GM12875 (cell line): ENCODE measurements around the gene ASGR1.
"Not testable (repeated sequence)": the region's sequence is repeated elsewhere in the genome, so short reads cannot be mapped to it uniquely, and the experiment has no call there.

Experiments
- H3K4me3 ChIP-seq: one replicate; pipeline ENCODE4 v1.5.1; 2011; ENCODE audit warnings: low read depth, low read length, control low read depth
- CTCF ChIP-seq: IDR thresholded peaks from 2 replicates; pipeline ENCODE4 v1.5.1; 2011; ENCODE audit warnings: low read depth, mild to moderate bottlenecking, control low read depth, inconsistent platforms, low read length, moderate library complexity, borderline replicate concordance; ENCODE audit not compliant: insufficient read depth

The ASGR1 gene

GRCh38 chr17:7131423-7131791 lies 47.8 kb downstream of the ASGR1 start:
- TF ChIP-seq CTCF = no peak
- H3K4me3 ChIP-seq = no peak overlapping the region

GRCh38 chr17:7130621-7131422 lies 48.3 kb downstream of the ASGR1 start:
- no peak for TF ChIP-seq CTCF
- H3K4me3 ChIP-seq = no peak overlapping the region

GRCh38 chr17:7129311-7129710 lies 49.9 kb downstream of the ASGR1 start:
- H3K4me3 ChIP-seq = no peak overlapping the region
- TF ChIP-seq CTCF = no peak

GRCh38 chr17:7128160-7128559 lies 51.0 kb downstream of the ASGR1 start:
- TF ChIP-seq CTCF = no peak
- H3K4me3 ChIP-seq = no peak overlapping the region

- not testable (repeated sequence) for H3K4me3 ChIP-seq
Observed at GRCh38 chr17:7127501-7127900, 51.7 kb downstream of the ASGR1 start.

GRCh38 chr17:7126386-7126785 lies 52.8 kb downstream of the ASGR1 start:
- H3K4me3 ChIP-seq = not testable (repeated sequence)

- TF ChIP-seq CTCF = no peak
Observed at GRCh38 chr17:7124923-7125322, 54.2 kb downstream of the ASGR1 start.

GRCh38 chr17:7123844-7124243 lies 55.3 kb downstream of the ASGR1 start:
- H3K4me3 ChIP-seq = no peak overlapping the region
- TF ChIP-seq CTCF = no peak

More at GRCh38 chr17:7124923-7125322, 54.2 kb downstream of the ASGR1 start:
- no peak overlapping the region for H3K4me3 ChIP-seq
